K562 (cell line): Measurements from ENCODE around the gene TTC32. TPM values are rescaled to one million over a fixed set of nuclear protein-coding genes. Genes with fewer than 3 reads are reported as not detected.

ENCODE experiments used
- C11orf30 ChIP-seq: fragments of 450-650 bp; IDR thresholded peaks from 2 replicates; pipeline ENCODE4 v1.6.1; 2016; ENCODE audit warnings: low read depth, mild to moderate bottlenecking
- CBX8 ChIP-seq: fragments of 200-600 bp; sonication (generic); IDR thresholded peaks from 2 replicates; pipeline ENCODE4 v1.6.1; 2012; ENCODE audit warnings: borderline replicate concordance, mixed run types, low read depth, mild to moderate bottlenecking, moderate library complexity, mixed read lengths, low read length, control low read depth, inconsistent platforms; ENCODE audit not compliant: poor library complexity, severe bottlenecking; ENCODE audit errors: extremely low read depth
- ETV1 ChIP-seq: fragments of 450-650 bp; conservative IDR thresholded peaks from 2 replicates; pipeline ENCODE4 v1.6.1; 2016; ENCODE audit warnings: missing genetic modification characterization, control low read depth, low read depth, missing compliant biosample characterization
- HMG20B ChIP-seq: fragments of 250-450 bp; sonication (Bioruptor Pico); IDR thresholded peaks from 2 replicates; pipeline ENCODE4 v1.5.0; 2021; ENCODE audit warnings: mild to moderate bottlenecking
- HNRNPLL ChIP-seq: fragments of 200-400 bp; formaldehyde crosslinking; IDR thresholded peaks from 2 replicates; pipeline ENCODE4 v1.6.1; 2017; ENCODE audit warnings: low read length, low read depth, mild to moderate bottlenecking; ENCODE audit not compliant: poor library complexity, severe bottlenecking
- KAT7 ChIP-seq: sonication (generic); formaldehyde crosslinking; IDR thresholded peaks from 2 replicates; pipeline ENCODE4 v1.8.0; 2022; ENCODE audit warnings: missing genetic modification reagents, mild to moderate bottlenecking, borderline replicate concordance
- MIER1 ChIP-seq: fragments of 450-650 bp; IDR thresholded peaks from 2 replicates; pipeline ENCODE4 v1.6.1; 2016; ENCODE audit warnings: antibody characterized with exemption, mild to moderate bottlenecking, low read depth
- NCOA6 ChIP-seq: fragments of 450-650 bp; IDR thresholded peaks from 2 replicates; pipeline ENCODE4 v1.6.1; 2017; ENCODE audit warnings: mild to moderate bottlenecking
- POLR2AphosphoS5 ChIP-seq: IDR thresholded peaks from 2 replicates; pipeline ENCODE4 v1.6.1; 2011; ENCODE audit warnings: mild to moderate bottlenecking, low read depth, low read length, moderate library complexity; ENCODE audit not compliant: control insufficient read depth, insufficient read depth
- POLR2B ChIP-seq: fragments of 450-650 bp; IDR thresholded peaks from 2 replicates; pipeline ENCODE4 v1.6.1; 2018; ENCODE audit warnings: low read depth; ENCODE audit not compliant: partially characterized antibody
- SIN3B ChIP-seq: fragments of 450-650 bp; IDR thresholded peaks from 2 replicates; pipeline ENCODE4 v1.6.1; 2017; ENCODE audit warnings: low read depth, mild to moderate bottlenecking, moderate library complexity
- SMARCA4 ChIP-seq: fragments of 450-650 bp; IDR thresholded peaks from 2 replicates; pipeline ENCODE4 v1.6.1; 2016
- TRIM28 ChIP-seq: fragments of 450-650 bp; IDR thresholded peaks from 2 replicates; pipeline ENCODE4 v1.6.1; 2017
- ZNF197 ChIP-seq: fragments of 200-800 bp; sonication (Bioruptor generic); IDR thresholded peaks from 2 replicates; pipeline ENCODE4 v1.6.1; 2016; ENCODE audit warnings: low read depth, missing genetic modification characterization, missing compliant biosample characterization
- ZNF408 ChIP-seq: fragments of 250-450 bp; sonication (Bioruptor Pico); IDR thresholded peaks from 2 replicates; pipeline ENCODE4 v1.4.0; 2020; ENCODE audit warnings: low read depth, mild to moderate bottlenecking, moderate library complexity
- ZNF41 ChIP-seq: fragments of 250-450 bp; sonication (Bioruptor Pico); conservative IDR thresholded peaks from 2 replicates; pipeline ENCODE4 v1.4.0; 2020; ENCODE audit warnings: mild to moderate bottlenecking
- ZNF507 ChIP-seq: conservative IDR thresholded peaks from 2 replicates; pipeline ENCODE4 v1.6.1; 2017; ENCODE audit warnings: missing genetic modification characterization, missing compliant biosample characterization
- ZNF77 ChIP-seq: fragments of 250-450 bp; sonication (Bioruptor Pico); IDR thresholded peaks from 2 replicates; pipeline ENCODE4 v1.5.0; 2020
- polyA plus RNA-seq, 8 experiments: library from polyadenylated mRNA; depleted of rRNA in 4 of 8; stranded (reverse) in 5 of 8; unstranded in 3 of 8; fragments of >200 nt; fragmentation: Nextera tagmentation in 2 of 8; fragmentation: Illumina TruSeq in 1 of 8; extraction: Ambion mirVana in 2 of 8; extraction: Trizol in 1 of 8; gene quantifications; 2 replicates each; pipeline versions ENCODE4 v1.2.1 to v1.2.3, GENCODE V29; 2011 to 2014; ENCODE audit warnings: inconsistent platforms in 1 of 8, missing spikeins in 1 of 8
- total RNA-seq, 7 experiments: library from RNA; depleted of rRNA in 6 of 7; stranded (reverse); fragments of >200 nt in 6 of 7; fragmentation: Illumina TruSeq in 2 of 7; extraction: Trizol in 2 of 7; gene quantifications; 2 replicates each; pipeline versions ENCODE4 v1.2.1 to v1.2.3, GENCODE V29; 2011 to 2021; ENCODE audit warnings: low replicate concordance in 1 of 7
- TF ChIP-seq, protein P1 (sequence below): fragments of 450-650 bp; formaldehyde crosslinking; IDR thresholded peaks from 2 replicates; pipeline ENCODE4 v1.4.0; 2022; ENCODE audit warnings: mild to moderate bottlenecking, moderate library complexity
- TF ChIP-seq, protein P2 (sequence below): fragments of 250-450 bp; sonication (Bioruptor Pico); IDR thresholded peaks from 2 replicates; pipeline ENCODE4 v1.5.0; 2021; ENCODE audit warnings: mild to moderate bottlenecking, borderline replicate concordance
- TF ChIP-seq, protein P3 (sequence below): fragments of 250-450 bp; sonication (Bioruptor Pico); IDR thresholded peaks from 2 replicates; pipeline ENCODE4 v1.4.0; 2020; ENCODE audit warnings: mild to moderate bottlenecking
- TF ChIP-seq, protein P4 (sequence below): IDR thresholded peaks from 2 replicates; pipeline ENCODE4 v1.6.1; 2012; ENCODE audit warnings: low read depth, low read length, improper control_type of control experiment, borderline replicate concordance

Gene TTC32
- total and polyA plus RNA-seq, 9 of the 15 experiments (the other 6 are each of a cell fraction or from before 2014, with no cell fraction given) = 27.6 to 71.4 (median 52.6) TPM

DNA sequence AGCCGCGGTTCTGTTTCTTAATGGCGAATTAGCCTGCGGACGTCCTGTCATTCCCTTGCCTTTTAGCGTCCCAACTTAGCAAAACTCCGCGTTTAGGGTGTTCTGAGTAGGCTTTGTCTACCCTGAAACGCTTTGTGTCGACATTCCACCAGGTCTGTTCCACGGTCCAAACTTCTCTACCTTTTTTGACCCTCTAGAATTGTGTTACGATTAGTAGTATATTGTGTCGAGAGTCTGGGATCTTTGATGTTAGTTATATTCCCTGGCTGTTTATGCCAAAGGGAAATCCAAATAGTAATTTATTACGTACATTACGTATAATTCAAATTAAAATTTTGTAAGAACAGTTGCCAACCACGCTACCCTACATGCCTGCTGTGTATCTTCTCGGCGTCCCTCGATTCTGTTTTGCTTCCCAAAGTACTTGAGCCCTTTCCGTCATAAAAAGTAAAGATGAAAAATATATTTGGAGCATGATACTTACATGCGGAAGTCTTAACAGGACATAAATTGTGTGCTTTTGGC lies 495 bp upstream of the TTC32 start (continued):
- no peak for TF ChIP-seq CBX8
- TF ChIP-seq ZNF197 (CRISPR knock-in tag) = no peak
- TF ChIP-seq ZNF507 (tag) = no peak
- 0 out of 2 replicates have a peak, but pooled peaks have one; percentile 58 for TF ChIP-seq KAT7 (CRISPR knock-in tag)
- TF ChIP-seq TRIM28 = no peak
- TF ChIP-seq ETV1 = no peak
- TF ChIP-seq ZNF408 (CRISPR knock-in tag) = no peak
- TF ChIP-seq SMARCA4 = 0 out of 2 replicates have a peak, but pooled peaks have one; percentile 57
- TF ChIP-seq, protein P1, sequence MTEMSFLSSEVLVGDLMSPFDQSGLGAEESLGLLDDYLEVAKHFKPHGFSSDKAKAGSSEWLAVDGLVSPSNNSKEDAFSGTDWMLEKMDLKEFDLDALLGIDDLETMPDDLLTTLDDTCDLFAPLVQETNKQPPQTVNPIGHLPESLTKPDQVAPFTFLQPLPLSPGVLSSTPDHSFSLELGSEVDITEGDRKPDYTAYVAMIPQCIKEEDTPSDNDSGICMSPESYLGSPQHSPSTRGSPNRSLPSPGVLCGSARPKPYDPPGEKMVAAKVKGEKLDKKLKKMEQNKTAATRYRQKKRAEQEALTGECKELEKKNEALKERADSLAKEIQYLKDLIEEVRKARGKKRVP (CRISPR knock-in tag) = no peak
- no peak for TF ChIP-seq HMG20B (CRISPR knock-in tag)
- no peak for TF ChIP-seq ZNF77 (CRISPR knock-in tag)
- no peak for TF ChIP-seq NCOA6
- TF ChIP-seq ZNF41 (CRISPR knock-in tag) = no peak
- TF ChIP-seq HNRNPLL = peak; percentile 5
- TF ChIP-seq, protein P2, sequence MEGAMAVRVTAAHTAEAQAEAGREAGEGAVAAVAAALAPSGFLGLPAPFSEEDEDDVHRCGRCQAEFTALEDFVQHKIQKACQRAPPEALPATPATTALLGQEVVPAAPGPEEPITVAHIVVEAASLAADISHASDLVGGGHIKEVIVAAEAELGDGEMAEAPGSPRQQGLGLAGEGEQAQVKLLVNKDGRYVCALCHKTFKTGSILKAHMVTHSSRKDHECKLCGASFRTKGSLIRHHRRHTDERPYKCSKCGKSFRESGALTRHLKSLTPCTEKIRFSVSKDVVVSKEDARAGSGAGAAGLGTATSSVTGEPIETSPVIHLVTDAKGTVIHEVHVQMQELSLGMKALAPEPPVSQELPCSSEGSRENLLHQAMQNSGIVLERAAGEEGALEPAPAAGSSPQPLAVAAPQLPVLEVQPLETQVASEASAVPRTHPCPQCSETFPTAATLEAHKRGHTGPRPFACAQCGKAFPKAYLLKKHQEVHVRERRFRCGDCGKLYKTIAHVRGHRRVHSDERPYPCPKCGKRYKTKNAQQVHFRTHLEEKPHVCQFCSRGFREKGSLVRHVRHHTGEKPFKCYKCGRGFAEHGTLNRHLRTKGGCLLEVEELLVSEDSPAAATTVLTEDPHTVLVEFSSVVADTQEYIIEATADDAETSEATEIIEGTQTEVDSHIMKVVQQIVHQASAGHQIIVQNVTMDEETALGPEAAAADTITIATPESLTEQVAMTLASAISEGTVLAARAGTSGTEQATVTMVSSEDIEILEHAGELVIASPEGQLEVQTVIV = 0 out of 2 replicates have a peak, but pooled peaks have one; percentile 43
- TF ChIP-seq POLR2B = no peak
- TF ChIP-seq, protein P3, sequence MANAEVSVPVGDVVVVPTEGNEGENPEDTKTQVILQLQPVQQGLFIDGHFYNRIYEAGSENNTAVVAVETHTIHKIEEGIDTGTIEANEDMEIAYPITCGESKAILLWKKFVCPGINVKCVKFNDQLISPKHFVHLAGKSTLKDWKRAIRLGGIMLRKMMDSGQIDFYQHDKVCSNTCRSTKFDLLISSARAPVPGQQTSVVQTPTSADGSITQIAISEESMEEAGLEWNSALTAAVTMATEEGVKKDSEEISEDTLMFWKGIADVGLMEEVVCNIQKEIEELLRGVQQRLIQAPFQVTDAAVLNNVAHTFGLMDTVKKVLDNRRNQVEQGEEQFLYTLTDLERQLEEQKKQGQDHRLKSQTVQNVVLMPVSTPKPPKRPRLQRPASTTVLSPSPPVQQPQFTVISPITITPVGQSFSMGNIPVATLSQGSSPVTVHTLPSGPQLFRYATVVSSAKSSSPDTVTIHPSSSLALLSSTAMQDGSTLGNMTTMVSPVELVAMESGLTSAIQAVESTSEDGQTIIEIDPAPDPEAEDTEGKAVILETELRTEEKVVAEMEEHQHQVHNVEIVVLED (CRISPR knock-in tag) = no peak
- TF ChIP-seq MIER1 = no peak
- TF ChIP-seq POLR2AphosphoS5 = no peak
- TF ChIP-seq SIN3B = no peak
- TF ChIP-seq, protein P4, sequence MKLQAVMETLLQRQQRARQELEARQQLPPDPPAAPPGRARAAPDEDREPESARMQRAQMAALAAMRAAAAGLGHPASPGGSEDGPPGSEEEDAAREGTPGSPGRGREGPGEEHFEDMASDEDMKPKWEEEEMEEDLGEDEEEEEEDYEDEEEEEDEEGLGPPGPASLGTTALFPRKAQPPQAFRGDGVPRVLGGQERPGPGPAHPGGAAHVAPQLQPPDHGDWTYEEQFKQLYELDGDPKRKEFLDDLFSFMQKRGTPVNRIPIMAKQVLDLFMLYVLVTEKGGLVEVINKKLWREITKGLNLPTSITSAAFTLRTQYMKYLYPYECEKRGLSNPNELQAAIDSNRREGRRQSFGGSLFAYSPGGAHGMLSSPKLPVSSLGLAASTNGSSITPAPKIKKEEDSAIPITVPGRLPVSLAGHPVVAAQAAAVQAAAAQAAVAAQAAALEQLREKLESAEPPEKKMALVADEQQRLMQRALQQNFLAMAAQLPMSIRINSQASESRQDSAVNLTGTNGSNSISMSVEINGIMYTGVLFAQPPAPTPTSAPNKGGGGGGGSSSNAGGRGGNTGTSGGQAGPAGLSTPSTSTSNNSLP = no peak
- no peak for TF ChIP-seq C11orf30
